GM18870 (cell line): ENCODE data around the gene TET3.

ENCODE experiments used
- ATAC-seq: cut with Tn5 transposase; IDR thresholded peaks from one replicate; pipeline ENCODE4 v1.9.1; 2021; ENCODE audit warnings: moderate library complexity; ENCODE audit not compliant: unreplicated experiment

TET3 gene

GRCh38 chr2:73963385-73964120 is 21.2 kb upstream of the TET3 start:
- ATAC-seq: peak; percentile 73

- ATAC-seq: no peak
Observed at GRCh38 chr2:73964223-73964622, 20.5 kb upstream of the TET3 start.

DNA sequence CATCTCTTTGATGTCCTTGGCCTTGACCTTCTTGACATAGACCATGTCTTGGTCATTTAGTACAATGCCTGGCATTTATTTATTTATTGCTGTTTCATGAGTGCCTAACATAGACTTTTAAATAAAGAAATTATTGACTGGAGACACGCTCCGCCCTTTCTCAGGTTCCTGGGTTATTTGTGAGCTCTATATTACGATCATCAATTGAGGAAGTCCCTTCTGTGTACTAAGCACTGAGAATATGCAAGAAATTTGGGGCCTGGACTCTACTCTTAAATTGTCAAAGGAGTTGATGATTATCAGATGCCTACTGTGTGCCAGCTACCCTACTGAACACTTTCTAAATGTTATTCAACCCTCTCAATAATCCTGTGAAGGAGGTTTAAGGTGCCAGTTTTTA is 19.7 kb upstream of the TET3 start:
- ATAC-seq: no peak

- ATAC-seq: no peak
Observed at GRCh38 chr2:73968357-73968937, 16.3 kb upstream of the TET3 start.

- no peak for ATAC-seq
Observed at GRCh38 chr2:73969356-73969755, 15.4 kb upstream of the TET3 start.

DNA sequence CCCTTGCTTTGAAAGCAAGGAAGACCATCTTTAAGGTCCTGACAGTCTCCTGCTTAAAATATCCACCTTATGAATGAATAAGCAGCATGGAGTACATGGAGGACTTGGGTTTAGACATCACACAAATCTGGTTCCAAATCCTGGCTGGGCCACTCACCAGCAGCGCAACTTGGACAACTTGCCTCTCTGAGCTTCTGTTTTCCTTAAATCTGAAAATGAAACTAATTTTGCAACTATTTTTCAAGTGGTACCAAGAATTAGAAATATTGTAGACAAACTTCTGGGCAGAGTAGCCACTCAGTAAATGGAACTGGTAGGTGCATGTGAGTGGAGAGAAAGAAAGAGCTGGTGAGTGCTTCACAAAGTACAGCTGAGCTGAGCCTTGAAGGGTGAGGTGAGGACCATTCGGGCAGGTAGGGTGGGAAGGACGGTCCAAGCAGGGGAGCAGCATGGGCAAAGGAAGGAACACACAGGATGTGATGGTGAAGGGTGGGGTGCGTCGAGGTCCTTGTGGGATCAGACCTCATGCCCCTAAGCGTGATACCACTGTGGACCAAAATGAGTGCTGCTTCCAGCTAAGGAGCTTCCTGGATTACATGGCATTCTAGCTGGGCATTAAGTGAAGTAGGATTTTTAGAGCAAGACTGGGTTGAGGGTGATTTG is 14.4 kb upstream of the TET3 start:
- no peak for ATAC-seq

- ATAC-seq: peak; percentile 66
Observed at GRCh38 chr2:73970850-73971471, 13.7 kb upstream of the TET3 start.

DNA sequence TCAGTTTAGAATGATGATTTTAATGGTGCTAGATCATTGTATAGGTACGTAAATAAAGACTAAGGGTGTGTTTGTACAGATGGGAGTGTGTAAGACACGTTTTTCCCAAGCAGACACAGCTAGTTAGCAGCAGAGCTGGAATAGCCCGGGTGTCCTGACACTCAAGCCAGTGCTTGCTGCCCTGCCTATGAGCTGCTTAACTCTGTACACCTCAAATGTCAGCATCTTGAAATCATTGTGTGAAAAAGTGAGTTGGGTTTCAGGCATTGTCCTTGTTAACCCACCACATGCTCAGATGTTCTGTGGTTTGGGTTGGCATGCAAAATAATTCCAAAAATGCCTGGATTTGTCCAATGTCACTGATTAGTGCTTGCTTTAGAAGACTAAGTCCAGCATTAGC is 13.0 kb upstream of the TET3 start:
- no peak for ATAC-seq

GRCh38 chr2:73972846-73973245 is 11.9 kb upstream of the TET3 start:
- ATAC-seq: peak; percentile 38

GRCh38 chr2:73975731-73976130 is 9.0 kb upstream of the TET3 start:
- ATAC-seq: no peak

DNA sequence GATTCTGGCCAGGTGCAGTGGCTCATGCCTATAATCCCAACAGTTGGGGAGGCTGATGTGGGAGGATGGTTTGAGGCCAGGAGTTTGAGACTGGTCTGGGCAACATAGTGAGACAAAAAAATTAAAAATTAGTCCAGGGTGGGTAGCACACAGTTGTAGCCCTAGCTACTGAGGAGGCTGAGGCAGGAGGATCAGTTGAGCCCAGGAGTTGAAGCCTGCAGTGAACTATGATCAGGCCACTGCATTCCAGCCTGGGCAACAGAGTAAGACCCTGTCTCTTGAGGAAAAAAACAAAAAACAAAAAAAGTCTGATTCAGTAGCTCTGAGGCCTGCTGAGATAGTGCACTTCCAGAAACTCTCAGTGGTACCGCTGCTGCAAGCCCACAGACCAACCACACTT is 7.9 kb upstream of the TET3 start:
- no peak for ATAC-seq

GRCh38 chr2:73977466-73977865 is 7.2 kb upstream of the TET3 start:
- no peak for ATAC-seq

- ATAC-seq: no peak
Observed at GRCh38 chr2:73979021-73979420, 5.7 kb upstream of the TET3 start.

DNA sequence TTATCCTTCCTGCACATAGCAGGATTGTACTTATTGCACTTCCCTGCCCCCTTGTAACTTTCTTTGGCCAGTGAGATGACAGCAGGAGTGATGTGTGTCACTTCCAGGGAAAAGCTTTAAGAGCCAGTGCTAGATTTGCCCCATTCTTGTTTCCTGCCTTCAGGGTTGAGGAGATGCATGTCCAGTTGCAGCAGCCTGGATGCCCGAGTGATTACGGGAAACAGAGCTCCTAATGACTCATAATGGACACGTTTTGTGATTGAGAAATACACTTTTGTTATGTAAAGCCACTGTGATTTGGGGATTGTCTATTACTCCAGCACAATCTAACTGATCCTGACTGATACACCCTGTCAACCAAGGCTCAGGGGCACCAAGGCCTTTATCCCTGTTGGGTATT is 5.0 kb upstream of the TET3 start:
- ATAC-seq: no peak

GRCh38 chr2:73980566-73980965 is 4.1 kb upstream of the TET3 start:
- ATAC-seq: no peak

- no peak for ATAC-seq
Observed at GRCh38 chr2:73981081-73982001, 3.4 kb upstream of the TET3 start.

- no peak for ATAC-seq
Observed at GRCh38 chr2:73982140-73982617, 2.5 kb upstream of the TET3 start.

DNA sequence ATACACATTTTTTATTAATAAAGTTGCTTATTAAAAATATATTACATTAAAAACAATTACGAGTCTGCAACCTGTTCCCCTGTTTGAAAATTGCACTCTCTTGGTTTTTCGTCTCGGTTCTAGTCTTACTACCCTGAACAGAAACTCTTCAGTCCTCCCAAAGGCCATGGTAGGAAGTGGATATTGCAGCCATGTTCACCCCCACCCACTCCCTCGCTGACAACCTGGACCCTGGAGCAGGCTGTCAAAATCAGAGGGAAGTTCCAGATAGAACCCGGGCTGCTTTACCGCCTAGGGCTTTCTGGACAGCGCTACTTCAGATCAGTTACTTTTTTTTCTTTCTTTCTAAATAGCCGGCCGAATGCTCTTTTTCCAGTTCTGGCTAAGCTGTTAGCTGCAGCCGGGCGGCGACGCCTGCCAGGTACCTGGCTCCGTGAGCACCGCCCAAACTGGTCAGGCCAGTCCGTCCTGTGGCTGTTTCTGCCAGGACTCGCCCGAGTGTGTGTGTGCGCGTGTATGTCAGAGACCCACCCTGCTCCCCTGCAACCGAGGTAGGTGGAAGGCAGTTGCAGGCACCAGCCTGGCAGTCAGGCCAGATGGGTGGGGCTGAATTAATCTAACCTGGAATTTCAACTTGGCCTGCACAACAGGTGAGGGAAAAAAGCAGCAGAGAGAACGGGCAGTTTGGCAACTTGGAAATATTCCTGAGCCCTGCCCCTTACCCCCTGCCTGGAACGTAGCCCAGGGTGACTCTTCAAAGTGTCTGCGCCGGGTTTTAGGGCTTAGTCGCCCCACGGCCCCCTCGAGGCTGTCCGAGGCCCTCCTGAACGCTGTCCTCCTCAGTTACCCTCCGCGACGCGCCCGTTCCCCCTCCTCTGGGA is 1.1 kb upstream of the TET3 start:
- ATAC-seq: no peak

DNA sequence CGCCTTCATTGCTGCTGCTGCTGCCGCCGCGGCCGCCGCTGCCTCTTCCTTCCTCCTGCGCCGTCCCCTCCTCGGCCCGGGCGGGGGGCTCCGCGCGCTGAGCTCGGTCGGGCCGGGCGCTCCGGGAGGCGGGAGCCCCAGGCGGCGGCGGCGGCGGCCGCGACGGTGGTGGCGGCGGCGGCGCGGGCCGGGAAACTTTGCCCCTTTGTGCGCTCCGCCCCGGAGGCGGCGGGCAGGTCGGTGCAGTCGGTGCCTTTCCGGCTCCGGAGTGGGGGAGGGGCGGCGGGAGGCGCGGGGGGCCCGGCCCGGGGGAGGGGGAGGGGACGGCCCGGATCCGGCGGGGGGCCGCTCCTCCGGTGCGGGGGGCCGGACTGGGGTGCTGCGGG is 205 bp downstream of the TET3 start:
- ATAC-seq: no peak
